Hepatocyte (in vitro differentiated cells): ENCODE results near the gene VPS13D. TPM values are rescaled to one million over a fixed set of nuclear protein-coding genes. Genes with fewer than 3 reads are reported as not detected.

Experiments used
- DNase-seq: peaks from one replicate; pipeline ENCODE4 v3.0.0-alpha.2; 2016; ENCODE audit warnings: low spot score
- H2AFZ ChIP-seq: fragments of 200-600 bp; sonication (generic); 2 replicates; pipeline ENCODE4 v1.6.0; 2016; ENCODE audit warnings: antibody characterized with exemption, mild to moderate bottlenecking
- H3K27ac ChIP-seq: fragments of 200-600 bp; sonication (generic); 2 replicates; pipeline ENCODE4 v1.5.1; 2016; ENCODE audit warnings: mild to moderate bottlenecking
- H3K27me3 ChIP-seq: fragments of 200-600 bp; sonication (generic); 2 replicates; pipeline ENCODE4 v1.6.1; 2016
- H3K36me3 ChIP-seq: fragments of 200-600 bp; sonication (generic); replicated peaks from 2 replicates; pipeline ENCODE4 v1.5.1; 2016; ENCODE audit warnings: low read depth; ENCODE audit not compliant: insufficient read depth
- H3K4me1 ChIP-seq: fragments of 200-600 bp; sonication (generic); 2 replicates; pipeline ENCODE4 v1.5.1; 2016; ENCODE audit warnings: mild to moderate bottlenecking, moderate library complexity; ENCODE audit not compliant: insufficient read depth
- H3K4me2 ChIP-seq: fragments of 200-600 bp; sonication (generic); 2 replicates; pipeline ENCODE4 v1.6.0; 2016
- H3K4me3 ChIP-seq: fragments of 200-600 bp; sonication (generic); 2 replicates; pipeline ENCODE4 v1.5.1; 2016; ENCODE audit warnings: mild to moderate bottlenecking
- H3K79me2 ChIP-seq: fragments of 200-600 bp; sonication (generic); 2 replicates; pipeline ENCODE4 v1.6.0; 2017; ENCODE audit warnings: mild to moderate bottlenecking
- H3K9me2 ChIP-seq: fragments of 200-600 bp; sonication (generic); replicated peaks from 2 replicates; pipeline ENCODE4 v1.6.0; 2017; ENCODE audit warnings: mild to moderate bottlenecking; ENCODE audit not compliant: insufficient read depth
- H3K9me3 ChIP-seq: fragments of 200-600 bp; sonication (generic); 2 replicates; pipeline ENCODE4 v1.5.1; 2016; ENCODE audit warnings: low read depth, mild to moderate bottlenecking
- H4K20me1 ChIP-seq: fragments of 200-600 bp; sonication (generic); 2 replicates; pipeline ENCODE4 v1.6.0; 2016; ENCODE audit warnings: mild to moderate bottlenecking; ENCODE audit not compliant: insufficient read depth, poor library complexity, severe bottlenecking
- CTCF ChIP-seq: fragments of 200-600 bp; sonication (generic); IDR thresholded peaks from 2 replicates; pipeline ENCODE4 v1.5.1; 2016; ENCODE audit warnings: antibody characterized with exemption, mild to moderate bottlenecking; ENCODE audit not compliant: poor library complexity
- EZH2 ChIP-seq: fragments of 200-600 bp; sonication (generic); IDR thresholded peaks from 2 replicates; pipeline ENCODE4 v1.6.1; 2016; ENCODE audit warnings: antibody characterized with exemption, mild to moderate bottlenecking, borderline replicate concordance
- EZH2phosphoT487 ChIP-seq: fragments of 200-600 bp; sonication (generic); IDR thresholded peaks from one replicate; pipeline ENCODE4 v1.6.1; 2018; ENCODE audit warnings: antibody characterized with exemption, mild to moderate bottlenecking, low read depth, moderate library complexity; ENCODE audit not compliant: unreplicated experiment, severe bottlenecking
- WGBS: methylation state at CpG from one replicate; pipeline ENCODE4 v1.1.6; 2016; ENCODE audit warnings: low lambda C conversion rate; ENCODE audit errors: missing lambda C conversion rate; 5-methylcytosine and 5-hydroxymethylcytosine counted together
- polyA plus RNA-seq: library from polyadenylated mRNA; unstranded; fragments of >200 nt; fragmentation: Nextera tagmentation; extraction: Ambion mirVana; gene quantifications from 2 replicates; pipeline ENCODE4 v1.2.1, GENCODE V29; 2016
- total RNA-seq: library from RNA; depleted of rRNA; stranded (reverse); fragments of >200 nt; gene quantifications from 2 replicates; pipeline ENCODE4 v1.2.3, GENCODE V29; 2014

The VPS13D gene
- total and polyA plus RNA-seq, 2 experiments from 2014 or later, result 7.3 to 32.2 TPM

GRCh38 chr1:12181568-12181967 is 48.3 kb upstream of the VPS13D start:
- TF ChIP-seq CTCF (no peak), EZH2 (no peak), EZH2phosphoT487 (no peak)
- H3K9me2 ChIP-seq, result no peaks in the 10 kb centered on the region
- H3K4me3 ChIP-seq, result no peak overlapping the region
- 98% methylated on average over 7 of the region's 7 CpGs for WGBS
- H4K20me1 ChIP-seq, result no peaks in the 10 kb centered on the region
- H3K36me3 ChIP-seq, result no peaks in the 10 kb centered on the region
- no peak overlapping the region for H3K27ac ChIP-seq
- no peaks in the 10 kb centered on the region for H3K27me3 ChIP-seq
- H2AFZ ChIP-seq, result no peak overlapping the region
- H3K4me2 ChIP-seq, result no peak overlapping the region
- H3K9me3 ChIP-seq, result no peaks in the 10 kb centered on the region
- H3K79me2 ChIP-seq, result no peaks in the 10 kb centered on the region
- H3K4me1 ChIP-seq, result peaks cover 28% of the 10 kb centered on the region
- DNase-seq, result no peak

DNA sequence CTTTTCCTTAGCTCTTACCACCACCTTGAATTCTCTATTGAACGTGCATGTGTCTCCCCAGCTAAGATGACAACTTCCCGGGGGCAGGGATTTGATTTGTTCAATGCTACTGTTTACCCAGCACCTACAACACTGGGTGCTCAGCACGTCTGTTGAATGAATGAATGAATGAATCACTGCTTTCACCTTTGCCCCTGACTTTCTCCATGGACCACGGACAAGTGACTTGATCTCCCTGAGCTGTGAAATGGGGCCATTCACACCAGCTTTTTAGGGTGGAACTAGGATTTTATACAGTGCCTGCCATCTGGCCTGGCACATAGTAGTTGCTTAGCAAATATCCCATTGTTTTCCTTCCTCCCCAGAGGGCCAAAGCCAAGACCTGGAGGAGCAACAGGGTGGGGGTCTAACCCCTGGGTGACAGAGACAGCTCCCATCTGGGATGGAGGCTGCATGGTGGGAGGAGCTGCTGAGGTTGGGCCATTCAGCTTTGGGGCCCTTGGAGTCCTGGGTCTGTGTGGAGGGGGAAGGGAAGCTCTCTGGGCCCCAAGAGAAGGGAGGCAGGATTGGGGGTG is 47.3 kb upstream of the VPS13D start:
- DNase-seq, result no peak
- peaks cover 28% of the 10 kb centered on the region for H3K4me1 ChIP-seq
- no peak overlapping the region for H2AFZ ChIP-seq
- H3K4me3 ChIP-seq, result no peak overlapping the region
- no peaks in the 10 kb centered on the region for H4K20me1 ChIP-seq
- H3K27me3 ChIP-seq, result no peaks in the 10 kb centered on the region
- TF ChIP-seq CTCF, result no peak
- TF ChIP-seq EZH2phosphoT487, result no peak
- TF ChIP-seq EZH2, result no peak
- no peaks in the 10 kb centered on the region for H3K9me2 ChIP-seq
- H3K9me3 ChIP-seq, result no peaks in the 10 kb centered on the region
- 74% methylated on average over 4 of the region's 4 CpGs for WGBS
- no peaks in the 10 kb centered on the region for H3K36me3 ChIP-seq
- H3K79me2 ChIP-seq, result no peaks in the 10 kb centered on the region
- no peak overlapping the region for H3K4me2 ChIP-seq
- no peak overlapping the region for H3K27ac ChIP-seq

DNA sequence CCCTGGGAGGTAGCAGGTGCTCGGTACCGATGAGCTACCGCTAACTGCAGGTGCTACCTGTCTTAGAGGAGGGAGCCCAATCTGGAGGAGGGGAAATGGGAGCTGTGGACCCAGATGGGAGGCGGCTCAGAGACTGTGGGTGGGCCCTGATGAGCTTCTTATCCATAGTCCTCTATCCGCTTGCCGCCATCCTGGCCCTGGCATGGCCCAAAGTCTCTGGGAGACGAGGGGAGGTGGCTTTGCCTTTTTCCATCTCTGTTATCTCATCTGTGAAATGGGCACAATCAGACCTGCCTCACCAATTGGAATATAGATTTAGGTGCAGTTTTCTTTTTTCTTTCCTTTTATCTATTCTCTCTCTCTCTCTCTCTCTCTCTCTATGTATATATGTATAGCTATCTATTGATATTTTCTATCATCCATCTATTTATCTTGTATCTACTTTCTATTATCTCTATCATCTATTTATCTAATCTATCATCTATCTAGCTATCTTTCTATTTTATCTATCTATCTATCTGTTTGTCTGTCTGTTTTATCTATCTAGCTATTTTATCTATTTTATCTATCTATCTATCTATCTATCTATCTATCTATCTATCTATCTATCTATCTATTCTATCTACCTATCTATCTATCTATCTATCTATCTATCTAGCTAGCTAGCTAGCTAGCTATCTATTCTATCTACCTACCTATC is 46.6 kb upstream of the VPS13D start:
- Histone ChIP-seq H3K9me3 (no peaks in the 10 kb centered on the region), H3K4me3 (no peak overlapping the region), H2AFZ (no peak overlapping the region), H3K4me1 (peaks cover 23% of the 10 kb centered on the region), H3K36me3 (no peaks in the 10 kb centered on the region), H4K20me1 (no peaks in the 10 kb centered on the region), H3K9me2 (no peaks in the 10 kb centered on the region), H3K27me3 (no peaks in the 10 kb centered on the region), H3K4me2 (no peak overlapping the region), H3K79me2 (no peaks in the 10 kb centered on the region), H3K27ac (no peak overlapping the region)
- TF ChIP-seq EZH2, result no peak
- WGBS, result 81% methylated on average over 7 of the region's 7 CpGs
- DNase-seq, result no peak

GRCh38 chr1:12184008-12184681 is 45.7 kb upstream of the VPS13D start:
- Histone ChIP-seq H3K27ac (peak overlapping the region; percentile 73), H3K27me3 (no peaks in the 10 kb centered on the region), H3K4me1 (peaks cover 19% of the 10 kb centered on the region), H3K4me2 (peak overlapping the region; percentile 48), H3K36me3 (no peaks in the 10 kb centered on the region), H4K20me1 (no peaks in the 10 kb centered on the region), H3K9me3 (no peaks in the 10 kb centered on the region), H3K4me3 (no peak overlapping the region), H3K79me2 (no peaks in the 10 kb centered on the region), H3K9me2 (no peaks in the 10 kb centered on the region), H2AFZ (peak overlapping the region; percentile 5)
- DNase-seq, result peak; percentile 65
- 22% methylated on average over 7 of the region's 10 CpGs for WGBS
- no peak for TF ChIP-seq CTCF
- TF ChIP-seq EZH2phosphoT487, result no peak
- TF ChIP-seq EZH2, result no peak
